HFFc6 (cell line): ENCODE results near the gene TMEM255B. TPM values are rescaled to one million over a fixed set of nuclear protein-coding genes. Genes with fewer than 3 reads are reported as not detected.
"Not testable (repeated sequence)": the region's sequence is repeated elsewhere in the genome, so short reads cannot be mapped to it uniquely, and the experiment has no call there.

Experiments
- DNase-seq: peaks from one replicate; pipeline ENCODE4 v3.0.0-alpha.2; 2018
- H3K27ac Mint-ChIP-seq: 2 replicates; pipeline ENCODE4 v1.8.0; 2020; ENCODE audit warnings: mild to moderate bottlenecking, mixed read lengths
- H3K27me3 Mint-ChIP-seq: 2 replicates; pipeline ENCODE4 v1.8.0; 2021; ENCODE audit warnings: mild to moderate bottlenecking, moderate library complexity, mixed read lengths; ENCODE audit not compliant: insufficient read depth
- H3K36me3 Mint-ChIP-seq: 2 replicates; pipeline ENCODE4 v1.8.0; 2021; ENCODE audit warnings: low read depth, mixed read lengths
- H3K4me1 Mint-ChIP-seq: 2 replicates; pipeline ENCODE4 v1.8.0; 2020; ENCODE audit warnings: low read depth, mixed read lengths
- H3K4me3 Mint-ChIP-seq: 2 replicates; pipeline ENCODE4 v1.8.0; 2020; ENCODE audit warnings: mild to moderate bottlenecking, moderate library complexity, mixed read lengths
- H3K9me3 Mint-ChIP-seq: 2 replicates; pipeline ENCODE4 v1.8.0; 2020; ENCODE audit warnings: mild to moderate bottlenecking, mixed read lengths
- CTCF ChIP-seq: fragments of 200-600 bp; sonication (generic); IDR thresholded peaks from 2 replicates; pipeline ENCODE4 v1.5.0; 2021; ENCODE audit warnings: antibody characterized with exemption, mild to moderate bottlenecking
- total RNA-seq, 6 experiments: library from RNA; stranded (reverse); fragmentation: NEBNext Ultra II Directional; extraction: Animal tissue kit (Norgen Biotek cat#: 25700); gene quantifications; 2 replicates in 1 of 6; 3 replicates in 5 of 6; pipeline ENCODE4 v1.2.3, GENCODE V29; 2021

The TMEM255B gene
- total RNA-seq, 6 experiments from 2014 or later = 8.2 to 10.3 (median 9.1) TPM

- no peak for TF ChIP-seq CTCF
- Mint-ChIP-seq H3K27ac (no peak overlapping the region), H3K4me3 (no peak overlapping the region)
These were observed 33.3 kb downstream of the TMEM255B start for GRCh38 chr13:113792236-113792770.

GRCh38 chr13:113792886-113793717, 34.1 kb downstream of the TMEM255B start:
- no peaks in the 10 kb centered on the region; the same call in 1 of the 2 replicates for H3K4me1 Mint-ChIP-seq
- H3K4me3 Mint-ChIP-seq = no peak overlapping the region
- H3K27me3 Mint-ChIP-seq = peaks cover 2% of the 10 kb centered on the region
- no peak for TF ChIP-seq CTCF
- no peaks in the 10 kb centered on the region for H3K36me3 Mint-ChIP-seq
- no peak overlapping the region for H3K27ac Mint-ChIP-seq
- H3K9me3 Mint-ChIP-seq = no peaks in the 10 kb centered on the region
- no peak for DNase-seq

More at GRCh38 chr13:113792236-113792770, 33.3 kb downstream of the TMEM255B start:
- DNase-seq = no peak
- no peaks in the 10 kb centered on the region for H3K9me3 Mint-ChIP-seq
- peaks cover 2% of the 10 kb centered on the region for H3K27me3 Mint-ChIP-seq
- H3K4me1 Mint-ChIP-seq = no peaks in the 10 kb centered on the region; the same call in 1 of the 2 replicates
- no peaks in the 10 kb centered on the region for H3K36me3 Mint-ChIP-seq

GRCh38 chr13:113793718-113794085, 34.7 kb downstream of the TMEM255B start:
- no peak overlapping the region for H3K27ac Mint-ChIP-seq
- no peak for TF ChIP-seq CTCF
- H3K27me3 Mint-ChIP-seq = peaks cover 2% of the 10 kb centered on the region
- H3K36me3 Mint-ChIP-seq = no peaks in the 10 kb centered on the region
- no peaks in the 10 kb centered on the region; the same call in 1 of the 2 replicates for H3K4me1 Mint-ChIP-seq
- no peaks in the 10 kb centered on the region for H3K9me3 Mint-ChIP-seq
- DNase-seq = no peak
- H3K4me3 Mint-ChIP-seq = no peak overlapping the region

GRCh38 chr13:113794086-113794485, 35.1 kb downstream of the TMEM255B start:
- Mint-ChIP-seq H3K9me3 (no peaks in the 10 kb centered on the region), H3K4me3 (no peak overlapping the region), H3K36me3 (no peaks in the 10 kb centered on the region), H3K27ac (no peak overlapping the region), H3K27me3 (peaks cover 2% of the 10 kb centered on the region), H3K4me1 (no peaks in the 10 kb centered on the region; the same call in 1 of the 2 replicates)
- TF ChIP-seq CTCF = no peak
- DNase-seq = no peak

- H3K36me3 Mint-ChIP-seq = no peaks in the 10 kb centered on the region
- no peak for DNase-seq
- no peaks in the 10 kb centered on the region for H3K9me3 Mint-ChIP-seq
- no peak overlapping the region for H3K27ac Mint-ChIP-seq
- no peak overlapping the region for H3K4me3 Mint-ChIP-seq
- peaks cover 2% of the 10 kb centered on the region; the same call in 1 of the 2 replicates for H3K27me3 Mint-ChIP-seq
- TF ChIP-seq CTCF = no peak
- no peaks in the 10 kb centered on the region for H3K4me1 Mint-ChIP-seq
These were observed 35.7 kb downstream of the TMEM255B start for GRCh38 chr13:113794764-113795173.

GRCh38 chr13:113795362-113795761, 36.3 kb downstream of the TMEM255B start:
- H3K27ac Mint-ChIP-seq, H3K4me1 Mint-ChIP-seq, H3K36me3 Mint-ChIP-seq, H3K4me3 Mint-ChIP-seq, H3K27me3 Mint-ChIP-seq, DNase-seq, H3K9me3 Mint-ChIP-seq: not testable (repeated sequence)
